HK-2 (cell line): Measurements from ENCODE around the gene RFX4.

Experiments
- DNase-seq: peaks from one replicate; pipeline ENCODE4 v3.0.0-alpha.2; 2018; ENCODE audit not compliant: unreplicated experiment

Gene RFX4

GRCh38 chr12:106764220-106764619 lies 181.4 kb downstream of the RFX4 start:
- no peak for DNase-seq

DNA sequence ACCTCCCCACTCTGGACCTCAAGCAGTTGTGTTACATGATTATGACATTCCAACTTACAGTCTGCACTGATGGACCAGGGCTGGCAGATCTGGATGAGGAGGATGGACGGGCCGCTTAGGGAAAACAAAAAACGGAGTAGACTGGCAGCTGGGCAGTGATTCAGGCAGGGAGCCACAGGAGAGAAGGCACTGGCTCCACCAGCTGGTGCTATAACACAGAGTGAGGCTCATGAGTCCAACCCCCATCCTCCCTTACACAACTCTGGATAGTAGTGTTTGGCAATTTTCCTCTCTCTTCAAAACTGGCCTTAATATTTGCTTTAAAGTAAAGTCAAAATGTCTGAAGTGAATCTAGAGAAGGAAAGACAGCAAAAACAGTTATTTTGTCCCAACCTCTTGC lies 181.9 kb downstream of the RFX4 start:
- no peak for DNase-seq

- DNase-seq: peak; percentile 21
Measured at GRCh38 chr12:106766393-106766826, 183.6 kb downstream of the RFX4 start.

DNA sequence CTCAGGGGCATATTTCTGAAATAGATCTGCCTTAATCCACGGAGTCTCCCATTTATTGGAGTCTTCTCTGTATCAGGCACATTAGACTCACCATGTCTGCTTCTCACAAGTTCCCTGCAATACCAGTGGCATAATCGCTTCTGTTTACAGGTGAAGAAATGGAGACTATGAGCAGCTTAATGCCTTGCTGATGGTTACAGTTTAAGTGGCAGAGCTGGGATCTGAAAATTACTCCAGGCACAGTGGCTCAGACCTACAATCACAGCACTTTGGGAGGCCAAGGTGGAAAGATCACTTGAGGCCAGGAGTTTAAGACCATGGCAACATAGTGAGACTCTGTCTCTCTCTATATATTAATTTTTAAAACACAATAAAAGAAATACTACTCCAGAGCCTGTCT lies 184.4 kb downstream of the RFX4 start:
- DNase-seq: no peak

DNA sequence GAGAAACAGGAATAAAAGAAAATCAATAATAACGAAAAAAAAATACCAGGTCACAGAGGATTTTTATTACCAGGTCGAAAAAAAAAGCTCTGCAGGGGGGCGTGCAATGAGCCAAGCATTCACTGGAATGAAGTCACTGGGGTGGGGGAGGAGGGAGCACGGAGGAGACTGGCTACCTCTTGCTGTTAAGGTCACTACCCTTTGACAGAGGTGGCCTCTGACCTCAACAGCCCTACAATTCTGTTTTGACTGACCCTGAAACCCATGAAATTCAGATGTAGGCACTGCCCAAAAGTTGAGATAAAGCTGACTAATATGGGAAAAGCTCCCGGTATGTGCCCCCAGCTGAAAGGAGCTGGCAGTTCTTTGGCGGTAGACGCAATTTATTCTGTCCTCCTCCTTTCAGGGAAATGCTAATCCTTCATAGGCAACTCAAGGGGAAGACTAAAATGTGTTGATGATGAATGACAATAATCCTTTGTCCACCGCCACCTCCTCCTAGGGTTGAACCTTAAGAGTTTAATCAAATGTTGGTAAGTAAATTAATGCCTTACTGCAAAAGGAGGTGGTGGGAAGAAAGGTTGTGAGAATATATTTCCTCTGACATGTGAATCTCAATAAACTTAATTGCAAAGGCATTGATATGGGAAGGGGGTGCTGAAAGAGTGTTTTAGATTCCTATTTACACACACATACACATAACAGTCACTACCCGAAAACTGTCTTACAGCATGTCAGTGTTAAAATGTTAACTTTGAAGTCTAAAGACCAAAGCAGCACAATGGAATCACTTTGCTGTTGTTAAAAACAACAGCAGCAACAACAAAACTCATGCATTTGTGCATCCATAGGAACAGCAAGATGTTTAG lies 185.4 kb downstream of the RFX4 start:
- DNase-seq: peak; percentile 42

GRCh38 chr12:106769078-106769477 lies 186.3 kb downstream of the RFX4 start:
- peak; percentile 51 for DNase-seq

- DNase-seq: no peak
Measured at GRCh38 chr12:106769546-106769945, 186.7 kb downstream of the RFX4 start.

- no peak for DNase-seq
Measured at GRCh38 chr12:106771425-106771824, 188.6 kb downstream of the RFX4 start.

GRCh38 chr12:106773286-106774004 lies 190.6 kb downstream of the RFX4 start:
- peak; percentile 33 for DNase-seq

DNA sequence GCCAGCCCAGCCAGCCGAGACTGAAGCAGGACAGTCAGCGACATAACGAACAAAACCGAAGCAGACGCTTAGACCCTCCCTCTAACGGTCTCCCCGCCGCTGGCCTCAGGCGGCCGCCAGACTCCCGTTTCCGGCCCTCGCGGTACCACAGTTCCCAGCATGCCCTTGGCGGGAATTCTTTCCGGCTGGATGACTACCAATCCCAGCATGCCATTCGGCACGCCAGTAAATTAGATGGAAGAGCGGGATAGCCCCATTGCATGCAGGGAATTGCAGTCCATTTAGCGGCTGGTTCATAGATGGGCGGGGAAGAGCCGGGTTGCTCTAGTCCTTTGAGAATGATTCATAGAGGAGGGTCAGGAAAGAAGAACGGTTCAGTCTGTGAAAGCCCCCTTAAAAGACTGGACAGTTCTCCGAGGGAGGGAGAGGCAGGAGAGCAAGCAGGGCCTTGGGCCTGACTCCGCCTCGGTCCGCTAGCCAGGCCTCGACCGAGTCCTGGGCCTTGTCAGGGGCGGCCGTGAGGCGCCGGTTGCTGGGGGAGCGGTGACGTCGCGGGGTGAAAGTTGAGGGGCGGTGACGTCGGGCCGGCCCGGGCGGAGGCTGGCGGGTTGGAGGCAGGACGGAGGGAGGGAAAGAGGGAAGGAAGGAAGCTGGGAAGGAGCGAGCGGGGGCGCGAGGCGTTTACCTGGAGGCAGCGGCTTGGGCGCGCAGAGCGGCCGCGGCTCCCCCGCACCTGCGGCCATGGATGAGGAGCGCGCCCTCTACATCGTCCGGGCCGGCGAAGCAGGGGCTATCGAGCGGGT lies 191.4 kb downstream of the RFX4 start, which contains the start of gene RIC8B:
Gene RIC8B, plus strand, starts transcription at position 678 of the 803 bp plus-strand sequence. Its CDS starts 64 bp downstream, at position 742.
- peak; percentile 96 for DNase-seq

GRCh38 chr12:106774808-106775524 lies 192.2 kb downstream of the RFX4 start:
- DNase-seq: no peak

DNA sequence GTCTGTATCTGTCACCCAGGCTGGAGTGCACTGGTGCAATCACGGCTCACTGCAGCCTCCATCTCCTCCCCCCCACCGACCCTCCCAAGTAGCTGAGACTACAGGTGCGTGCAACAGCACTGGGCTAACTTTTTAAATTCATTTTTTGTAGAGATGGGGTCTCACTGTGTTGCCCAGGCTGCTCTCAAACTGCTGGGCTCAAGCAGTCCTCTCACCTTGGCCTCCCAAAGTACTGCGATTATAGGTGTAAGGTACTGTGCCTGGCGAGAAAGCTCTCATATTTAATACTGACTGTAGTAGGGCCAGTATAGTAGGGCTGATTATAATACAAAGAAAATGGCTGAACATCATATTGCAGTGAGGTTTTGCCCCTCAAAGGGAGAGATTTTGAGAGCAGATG lies 194.1 kb downstream of the RFX4 start:
- DNase-seq: no peak

DNA sequence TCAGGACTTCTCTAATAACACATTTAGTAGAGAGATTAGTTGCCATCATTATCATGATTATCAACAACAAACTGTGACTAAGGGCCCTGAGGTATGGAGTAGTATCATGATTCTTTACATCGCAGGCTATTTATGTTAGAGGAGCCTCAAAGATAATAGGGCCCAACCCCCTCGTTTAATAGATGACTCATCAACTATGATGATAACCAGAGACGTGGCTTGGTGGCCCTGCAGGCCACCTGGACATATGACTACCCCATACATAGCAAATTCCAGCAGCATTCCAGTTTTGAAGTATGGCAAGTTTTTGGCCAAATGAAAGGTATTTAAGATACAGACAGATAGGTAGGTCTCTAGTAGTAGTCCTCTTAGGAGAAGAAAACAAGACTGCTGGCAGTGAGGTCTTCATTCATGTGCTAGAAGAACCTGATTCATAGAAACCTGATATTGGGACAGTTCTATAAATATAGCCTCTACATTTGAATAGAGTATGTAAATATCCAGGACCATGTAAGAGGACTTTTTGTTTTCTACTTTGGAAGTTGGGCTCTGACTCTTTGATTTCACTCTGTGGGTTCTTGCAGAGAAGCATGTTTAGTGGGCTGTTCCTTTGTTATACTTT lies 197.3 kb downstream of the RFX4 start:
- no peak for DNase-seq

DNA sequence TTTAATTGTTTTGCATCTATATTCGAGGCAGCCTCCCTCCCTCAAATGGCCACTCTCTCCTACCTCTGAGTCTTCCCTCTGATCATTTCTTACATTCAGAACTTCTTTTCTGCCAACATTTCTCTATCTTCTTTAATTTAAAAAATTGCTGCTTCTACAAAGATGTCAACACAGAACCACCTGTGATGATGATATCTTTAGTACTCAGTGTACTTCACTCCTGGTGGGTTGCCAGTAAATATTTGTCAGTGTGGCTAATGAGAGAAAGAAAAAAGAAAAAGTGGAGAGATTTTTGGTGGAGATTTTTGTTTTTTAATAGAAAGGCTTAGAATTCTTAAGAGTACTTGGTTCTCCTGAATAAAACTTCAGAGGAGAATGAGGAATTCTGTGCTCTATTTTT lies 199.8 kb downstream of the RFX4 start:
- DNase-seq: no peak

GRCh38 chr12:106783515-106783914 lies 200.7 kb downstream of the RFX4 start:
- DNase-seq: no peak

DNA sequence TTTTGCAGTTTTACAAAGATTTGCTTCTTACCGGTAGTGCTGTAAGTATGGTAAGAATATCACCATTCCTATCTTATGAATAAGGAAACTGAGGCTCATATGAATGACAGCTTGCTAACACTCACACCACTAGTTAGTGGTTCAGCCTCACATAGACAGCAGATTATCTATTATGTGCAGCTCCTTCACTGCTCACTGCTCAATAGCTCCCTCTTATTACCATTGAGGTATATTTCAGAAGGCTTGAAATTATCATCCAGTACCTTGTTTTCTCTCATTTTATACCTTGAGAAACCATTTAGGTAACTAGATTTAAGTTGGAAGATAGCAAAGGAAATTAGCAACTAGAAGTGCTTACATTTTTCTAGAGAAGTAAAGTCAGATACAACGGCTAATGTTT lies 207.2 kb downstream of the RFX4 start:
- no peak for DNase-seq

- DNase-seq: no peak
Measured at GRCh38 chr12:106791531-106791930, 208.7 kb downstream of the RFX4 start.

DNA sequence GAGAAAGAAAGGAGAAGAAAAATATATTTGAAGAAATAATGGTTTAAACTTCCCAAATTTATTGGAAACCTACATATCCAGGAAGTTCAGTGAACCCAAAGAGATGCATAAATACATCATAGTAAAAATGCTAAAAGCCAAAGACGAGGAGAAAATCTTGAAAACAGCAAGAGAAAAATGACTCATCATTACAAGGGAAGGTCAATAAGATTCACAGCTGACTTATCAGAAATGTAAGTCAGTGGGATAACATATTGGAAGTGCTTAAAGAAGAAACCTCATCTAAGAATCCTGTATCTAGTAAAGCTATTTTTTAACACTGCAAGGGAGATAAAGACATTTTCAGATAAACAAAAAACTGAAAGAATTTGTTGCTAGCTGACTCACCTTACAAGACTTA lies 211.6 kb downstream of the RFX4 start:
- DNase-seq: no peak

DNA sequence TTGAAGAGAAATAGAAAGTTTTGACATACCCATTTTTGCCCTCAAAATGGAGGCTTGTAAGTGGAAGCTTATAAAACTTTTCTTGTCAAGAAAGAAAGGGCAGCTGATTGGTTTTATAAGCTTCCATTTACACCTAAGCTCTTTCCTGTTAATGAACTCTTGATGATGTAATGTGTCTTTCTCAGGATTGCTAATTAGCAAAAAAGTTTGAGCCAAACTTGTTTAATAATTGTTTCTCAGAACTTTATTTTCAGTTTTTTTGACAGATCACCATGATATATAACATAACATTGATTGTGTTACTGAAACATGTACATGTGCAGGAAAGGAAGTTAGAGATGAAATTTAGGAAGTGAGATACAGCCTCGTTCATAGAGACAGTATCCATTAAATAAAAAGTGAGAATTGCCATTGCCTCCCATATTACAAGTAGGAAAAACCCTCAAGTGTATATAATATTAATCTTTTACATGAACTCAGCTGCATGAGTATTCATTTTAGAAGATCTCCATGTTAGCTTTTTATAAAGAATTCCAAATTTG lies 218.4 kb downstream of the RFX4 start:
- no peak for DNase-seq

- no peak for DNase-seq
Measured at GRCh38 chr12:106801830-106802533, 219.2 kb downstream of the RFX4 start.
